ENCODE data around the gene ZNF385A. TPM values are rescaled to one million over a fixed set of nuclear protein-coding genes. Genes with fewer than 3 reads are reported as not detected.

The ZNF385A gene
- total and polyA plus RNA-seq, 2 of the 4 experiments (the other 2 are of a cell fraction): 0.36 to 2.5 TPM

DNA sequence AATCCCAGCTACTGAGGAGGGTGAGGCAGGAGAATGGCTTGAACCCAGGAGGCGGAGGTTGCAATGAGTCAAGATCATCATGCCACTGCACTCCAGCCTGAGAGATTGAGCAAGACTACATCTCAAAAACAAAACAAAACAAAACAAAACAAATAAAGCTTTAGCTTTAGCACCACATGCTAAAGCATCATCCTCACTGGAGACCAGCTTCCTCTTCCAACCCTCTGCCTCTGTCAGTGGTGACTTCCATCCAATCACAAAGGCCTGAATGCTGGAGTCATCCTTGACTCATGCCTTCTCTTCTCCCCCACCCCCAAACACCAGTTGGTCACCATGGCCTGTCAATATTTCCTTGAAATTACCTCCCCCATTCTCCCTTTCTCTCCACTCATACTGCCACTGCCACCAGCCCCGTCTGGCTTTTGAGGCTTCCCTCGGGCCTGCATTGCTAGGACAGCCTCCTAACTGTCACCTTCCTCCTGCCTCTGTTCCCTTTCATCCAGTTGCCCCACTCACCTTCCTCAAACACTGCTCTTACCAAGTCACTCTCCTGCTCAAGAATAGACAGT is 1.4 kb downstream of the ZNF385A start:
- no peak overlapping the region for H3K14ac ChIP-seq (replicated peaks; ENCODE audit: low read depth, low read length)
- H4K91ac ChIP-seq (ENCODE audit: insufficient read depth, low read depth, low read length): no peak overlapping the region
- no peaks in the 10 kb centered on the region; the same call in 1 of the 2 replicates for H3K9me1 ChIP-seq (ENCODE audit: insufficient read depth, low read length)
- no peaks in the 10 kb centered on the region for H3K9me3 ChIP-seq (ENCODE audit: control insufficient read depth, insufficient read depth, low read length)
- peak overlapping the region; percentile 66 for H3K4ac ChIP-seq (ENCODE audit: low read depth, low read length)
- CTCF ChIA-PET: interaction anchor here (0.7 to 1.0 kb wide), 6 partner anchors 10 to 167 kb away, joined by 3 to 9 read pairs (median 3); no protein-coding TSS in a partner anchor
- no peak overlapping the region for H3K4me2 ChIP-seq (ENCODE audit: low read depth, low read length)
- H3K23ac ChIP-seq (ENCODE audit: low read depth, low read length): no peak overlapping the region
- H3K79me1 ChIP-seq (ENCODE audit: low read depth in 1 of 2, low read length in 2 of 2): peaks cover 0 to 6% of the 10 kb centered on the region in 2 experiments; a peak in 1 of 4 replicates
- peak overlapping the region in 1 of 2 experiments; percentile 71; a peak in 1 of 4 replicates for H4K8ac ChIP-seq (ENCODE audit: low read depth in 2 of 2, low read length in 2 of 2)
- H2BK15ac ChIP-seq (ENCODE audit: low read depth, low read length): peak overlapping the region; percentile 13; the same call in 1 of the 3 replicates
- H2BK20ac ChIP-seq (ENCODE audit: low read depth, low read length): peak overlapping the region; percentile 19; the same call in 1 of the 2 replicates
- H3K4me3 ChIP-seq (ENCODE audit: insufficient read depth, low read depth, low read length): no peak overlapping the region
- peak overlapping the region; percentile 54; the same call in 1 of the 2 replicates for H3K18ac ChIP-seq (ENCODE audit: low read depth, low read length)
- H2AK5ac ChIP-seq (ENCODE audit: low read depth, low read length): peak overlapping the region; percentile 72; the same call in 1 of the 2 replicates
- no peak overlapping the region for H3K56ac ChIP-seq (ENCODE audit: extremely low read depth, insufficient read depth, low read length)
- H2BK5ac ChIP-seq (ENCODE audit: low read depth, low read length, poor library complexity, severe bottlenecking): peak overlapping the region; percentile 70
- no TSS peak for BruUV-seq (replicated peaks)
- H2AK9ac ChIP-seq (replicated peaks; ENCODE audit: low read depth, low read length, poor library complexity): peak overlapping the region; percentile 5
- peak overlapping the region; percentile 55 for H3K27ac ChIP-seq (ENCODE audit: insufficient read depth, low read length)
- peak; percentile 96 for DNase-seq
- in situ Hi-C loops (cut with MboI; ENCODE audit: low sequenced_read_pairs) (no loop called here), intact Hi-C loops (cut with micrococcal nuclease) (no loop called here), dilution Hi-C loops (cut with HindIII; ENCODE audit: low sequenced_read_pairs, unreplicated experiment) (no loop called here)
- TF ChIP-seq CEBPB (IDR thresholded peaks at IDR 0.05; ENCODE audit: low read depth, low read length): peak; percentile 96
- peak; percentile 29; the same call in 1 of the 2 replicates for TF ChIP-seq MXI1 (IDR thresholded peaks at IDR 0.05; ENCODE audit: borderline replicate concordance, low read depth, low read length)
- no peak for TF ChIP-seq RCOR1 (IDR thresholded peaks at IDR 0.05; ENCODE audit: insufficient replicate concordance, low read length)
- TF ChIP-seq, protein P1, sequence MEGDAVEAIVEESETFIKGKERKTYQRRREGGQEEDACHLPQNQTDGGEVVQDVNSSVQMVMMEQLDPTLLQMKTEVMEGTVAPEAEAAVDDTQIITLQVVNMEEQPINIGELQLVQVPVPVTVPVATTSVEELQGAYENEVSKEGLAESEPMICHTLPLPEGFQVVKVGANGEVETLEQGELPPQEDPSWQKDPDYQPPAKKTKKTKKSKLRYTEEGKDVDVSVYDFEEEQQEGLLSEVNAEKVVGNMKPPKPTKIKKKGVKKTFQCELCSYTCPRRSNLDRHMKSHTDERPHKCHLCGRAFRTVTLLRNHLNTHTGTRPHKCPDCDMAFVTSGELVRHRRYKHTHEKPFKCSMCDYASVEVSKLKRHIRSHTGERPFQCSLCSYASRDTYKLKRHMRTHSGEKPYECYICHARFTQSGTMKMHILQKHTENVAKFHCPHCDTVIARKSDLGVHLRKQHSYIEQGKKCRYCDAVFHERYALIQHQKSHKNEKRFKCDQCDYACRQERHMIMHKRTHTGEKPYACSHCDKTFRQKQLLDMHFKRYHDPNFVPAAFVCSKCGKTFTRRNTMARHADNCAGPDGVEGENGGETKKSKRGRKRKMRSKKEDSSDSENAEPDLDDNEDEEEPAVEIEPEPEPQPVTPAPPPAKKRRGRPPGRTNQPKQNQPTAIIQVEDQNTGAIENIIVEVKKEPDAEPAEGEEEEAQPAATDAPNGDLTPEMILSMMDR (conservative IDR thresholded peaks at IDR 0.05; ENCODE audit: low read depth, low read length): no peak
- TF ChIP-seq RFX5 (IDR thresholded peaks at IDR 0.05; ENCODE audit: low read depth, low read length): peak; percentile 34; the same call in 1 of the 2 replicates
- TF ChIP-seq ELK1 (IDR thresholded peaks at IDR 0.05; ENCODE audit: borderline replicate concordance, low read depth, low read length): no peak
- TF ChIP-seq, protein P2, sequence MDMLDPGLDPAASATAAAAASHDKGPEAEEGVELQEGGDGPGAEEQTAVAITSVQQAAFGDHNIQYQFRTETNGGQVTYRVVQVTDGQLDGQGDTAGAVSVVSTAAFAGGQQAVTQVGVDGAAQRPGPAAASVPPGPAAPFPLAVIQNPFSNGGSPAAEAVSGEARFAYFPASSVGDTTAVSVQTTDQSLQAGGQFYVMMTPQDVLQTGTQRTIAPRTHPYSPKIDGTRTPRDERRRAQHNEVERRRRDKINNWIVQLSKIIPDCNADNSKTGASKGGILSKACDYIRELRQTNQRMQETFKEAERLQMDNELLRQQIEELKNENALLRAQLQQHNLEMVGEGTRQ (IDR thresholded peaks at IDR 0.05; ENCODE audit: low read depth, low read length): peak; percentile 36; the same call in 1 of the 2 replicates
- peak overlapping the region; percentile 74 for H2BK120ac ChIP-seq (ENCODE audit: low read depth, low read length)
- H3K9ac ChIP-seq (ENCODE audit: low read depth, low read length): no peak overlapping the region
- H4K20me1 ChIP-seq (ENCODE audit: insufficient read depth, low read length): peaks cover 4% of the 10 kb centered on the region; the same call in 1 of the 2 replicates
- H3K36me3 ChIP-seq (ENCODE audit: control insufficient read depth, insufficient read depth, low read length): no peaks in the 10 kb centered on the region
- POLR2A ChIA-PET (ENCODE audit: unreplicated experiment): interaction anchor here (1.0 kb wide), 1 partner anchor 37 kb away, joined by 3 read pairs; no protein-coding TSS in a partner anchor
- peaks cover 17% of the 10 kb centered on the region for H3K4me1 ChIP-seq (ENCODE audit: control insufficient read depth, insufficient read depth, low read length)
- H3K27me3 ChIP-seq (ENCODE audit: control insufficient read depth, insufficient read depth, low read length): no peaks in the 10 kb centered on the region
- WGBS, 2 experiments (ENCODE audit: extremely low coverage in 2 of 2, insufficient read length in 1 of 2): no CpG with 5 or more reads among the region's 3 CpGs
- peak overlapping the region; percentile 69 for H2AFZ ChIP-seq (replicated peaks; ENCODE audit: low read length, poor library complexity)
- peak; percentile 77 for ATAC-seq (ENCODE audit: low read depth)
- H4K5ac ChIP-seq (ENCODE audit: low read depth, low read length): peak overlapping the region; percentile 50; the same call in 1 of the 2 replicates
